AG20443 (cell line): ENCODE results near the gene ATXN7L2.

Source experiments
- DNase-seq: peaks from one replicate; pipeline ENCODE4 v3.0.0; 2012; ENCODE audit warnings: low spot score, mixed read lengths

The ATXN7L2 gene

DNA sequence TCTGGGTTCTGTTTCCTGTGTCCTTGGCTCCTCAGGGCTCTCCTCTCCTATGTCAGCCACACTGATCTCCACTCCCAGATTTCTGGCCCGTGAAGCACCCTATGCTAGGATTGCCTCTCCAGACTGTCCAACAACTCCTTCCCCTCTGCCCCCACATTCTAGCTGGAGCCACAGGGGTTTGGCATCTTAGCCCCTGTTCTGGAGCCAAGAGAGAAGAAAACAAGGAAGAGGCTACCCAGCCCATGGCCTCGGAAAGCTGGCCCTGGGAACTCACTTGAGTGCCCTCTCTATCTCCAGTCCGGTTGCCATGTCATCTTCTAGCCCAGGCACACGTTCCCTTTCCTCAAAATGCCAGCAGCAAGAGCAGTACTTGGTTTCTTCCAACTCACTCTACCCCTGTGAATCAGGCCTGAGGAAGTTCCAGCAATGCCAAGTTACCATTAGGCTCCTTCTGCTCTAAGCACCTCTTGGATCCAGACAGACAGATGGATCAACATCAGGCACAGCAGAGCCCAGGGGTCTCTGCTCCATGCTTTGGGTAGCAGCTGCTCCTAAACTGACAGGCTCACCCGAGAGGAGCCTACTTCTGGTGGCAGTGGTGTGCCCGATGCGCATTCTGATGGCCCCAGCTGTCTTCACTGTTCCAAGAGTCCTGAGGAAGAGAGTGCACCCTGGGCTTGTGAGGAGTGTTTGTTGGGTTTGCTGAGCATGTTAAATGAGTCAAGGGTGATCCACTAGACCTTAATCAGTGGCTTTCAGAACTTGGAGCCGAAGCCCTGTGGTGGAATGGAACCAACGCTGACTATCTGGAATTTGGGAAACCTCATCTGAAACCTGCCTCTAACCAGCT is 44.4 kb downstream of the ATXN7L2 start:
- DNase-seq: no peak

- DNase-seq: no peak
Measured at GRCh38 chr1:109528712-109529111, 45.0 kb downstream of the ATXN7L2 start.

DNA sequence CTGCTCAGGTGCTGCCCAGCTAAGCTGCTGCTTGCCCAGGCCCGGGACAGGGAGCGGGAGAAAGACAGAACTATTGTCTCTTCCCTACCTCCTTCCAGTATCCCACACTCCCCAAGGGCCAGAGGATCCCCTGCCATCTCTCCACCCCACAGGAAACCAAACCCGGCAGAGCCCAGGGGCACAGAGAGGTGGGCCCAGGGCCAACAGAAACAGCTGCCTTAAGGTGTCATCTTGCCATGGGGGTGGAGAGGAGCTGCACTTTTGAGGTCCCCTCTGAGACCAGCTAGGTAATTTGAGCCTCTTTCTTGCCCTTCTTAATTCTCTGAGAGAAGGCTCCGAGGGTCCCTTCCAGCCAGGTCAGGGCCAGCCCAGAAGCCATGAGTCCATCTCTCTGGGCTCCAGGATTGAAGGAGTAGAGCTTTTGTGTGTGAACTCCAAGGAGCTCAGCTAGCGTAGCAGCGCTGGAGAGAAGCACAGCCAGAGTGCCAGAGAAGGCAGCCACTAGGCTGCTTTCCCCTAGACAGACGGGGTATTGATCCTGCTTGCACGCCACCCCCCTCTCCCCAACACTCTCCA is 46.3 kb downstream of the ATXN7L2 start:
- DNase-seq: no peak

DNA sequence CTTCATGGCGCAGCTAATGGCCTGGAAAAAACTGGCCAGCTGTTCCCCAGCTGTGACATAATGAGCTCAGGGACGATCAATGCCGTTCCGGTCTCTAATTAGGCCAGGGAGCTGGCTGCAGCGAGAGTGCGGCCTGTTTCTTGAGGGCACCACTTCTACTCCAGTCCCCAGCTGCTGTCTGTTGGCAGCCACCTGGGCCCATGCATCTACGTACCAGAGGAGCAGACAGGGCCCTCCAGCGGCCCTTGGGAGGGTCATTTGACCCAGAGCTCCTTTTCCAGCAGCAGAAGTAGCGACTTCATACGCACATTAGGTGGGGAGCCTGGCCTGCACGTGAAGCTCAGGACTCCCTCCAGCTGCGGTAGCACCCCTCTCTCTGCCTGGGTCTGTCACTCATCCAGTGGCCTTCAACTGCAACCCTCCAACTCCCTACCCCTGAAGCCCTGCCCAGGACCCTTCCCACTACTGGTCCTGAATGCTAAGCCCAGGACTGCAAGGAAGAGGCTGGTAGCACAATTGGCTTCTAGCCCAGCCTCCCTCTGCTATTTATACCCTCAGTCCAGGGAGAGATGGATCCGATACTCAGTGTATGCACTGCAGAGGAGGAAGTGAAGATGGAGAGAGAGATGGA is 46.9 kb downstream of the ATXN7L2 start:
- no peak for DNase-seq

DNA sequence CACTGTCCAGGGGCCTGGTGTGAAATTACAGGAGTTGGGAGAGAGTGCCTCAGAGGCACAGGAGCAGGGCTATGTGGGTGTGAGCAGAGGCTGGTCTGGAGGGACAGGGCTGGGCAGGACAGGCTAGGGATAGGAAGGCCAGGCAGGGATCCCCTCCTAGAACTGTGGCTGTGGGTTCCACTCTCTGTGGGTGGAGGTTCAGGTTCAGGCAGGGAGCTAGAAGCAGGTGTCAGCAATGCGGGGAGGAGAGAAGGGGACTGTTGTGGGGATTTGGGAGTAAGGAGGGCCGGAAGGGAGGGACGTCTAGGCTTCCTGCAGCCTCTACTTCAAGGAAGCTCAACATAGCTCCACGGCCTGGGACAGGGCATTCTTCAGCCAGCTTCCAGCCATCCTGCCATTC is 47.7 kb downstream of the ATXN7L2 start:
- DNase-seq: no peak

GRCh38 chr1:109531826-109532364 is 48.2 kb downstream of the ATXN7L2 start:
- no peak for DNase-seq

DNA sequence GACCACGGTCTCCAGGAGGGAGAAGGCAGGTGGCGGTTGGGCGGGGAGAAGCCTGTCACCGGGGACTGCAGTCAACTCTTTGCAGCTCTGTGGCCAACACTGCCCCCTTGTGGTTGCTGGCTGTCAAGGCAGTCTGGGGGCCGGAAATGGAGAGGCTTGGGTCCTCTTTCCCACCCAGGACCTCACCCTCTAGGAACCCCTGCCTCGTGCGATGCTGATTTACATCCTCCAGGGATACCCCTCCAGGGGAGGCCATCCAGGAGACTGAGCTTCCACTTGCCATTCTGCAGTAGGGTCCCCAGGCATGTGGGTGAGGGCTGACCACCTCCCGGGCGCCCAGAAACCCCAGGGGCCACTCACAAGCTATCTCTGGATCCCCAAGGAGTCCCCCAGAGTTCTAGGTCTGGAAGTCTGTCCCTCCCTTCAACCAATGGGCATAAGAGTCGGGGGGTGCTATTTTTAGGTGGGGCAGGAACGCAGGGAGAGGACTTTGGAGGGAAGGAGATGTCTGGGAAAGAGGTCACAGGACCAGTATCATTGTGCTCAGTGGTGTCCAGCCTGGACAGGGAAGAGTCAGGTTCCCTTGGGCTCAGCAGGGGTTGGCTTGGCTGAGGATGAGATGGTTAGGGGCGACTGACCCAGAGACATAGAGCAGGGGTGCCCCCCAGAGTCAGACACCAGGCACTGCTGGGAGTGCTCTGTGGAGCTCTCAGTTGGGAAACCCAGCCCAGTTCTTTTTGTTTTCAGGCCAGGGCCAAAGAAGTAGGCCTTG is 48.8 kb downstream of the ATXN7L2 start:
- DNase-seq: peak; percentile 89

DNA sequence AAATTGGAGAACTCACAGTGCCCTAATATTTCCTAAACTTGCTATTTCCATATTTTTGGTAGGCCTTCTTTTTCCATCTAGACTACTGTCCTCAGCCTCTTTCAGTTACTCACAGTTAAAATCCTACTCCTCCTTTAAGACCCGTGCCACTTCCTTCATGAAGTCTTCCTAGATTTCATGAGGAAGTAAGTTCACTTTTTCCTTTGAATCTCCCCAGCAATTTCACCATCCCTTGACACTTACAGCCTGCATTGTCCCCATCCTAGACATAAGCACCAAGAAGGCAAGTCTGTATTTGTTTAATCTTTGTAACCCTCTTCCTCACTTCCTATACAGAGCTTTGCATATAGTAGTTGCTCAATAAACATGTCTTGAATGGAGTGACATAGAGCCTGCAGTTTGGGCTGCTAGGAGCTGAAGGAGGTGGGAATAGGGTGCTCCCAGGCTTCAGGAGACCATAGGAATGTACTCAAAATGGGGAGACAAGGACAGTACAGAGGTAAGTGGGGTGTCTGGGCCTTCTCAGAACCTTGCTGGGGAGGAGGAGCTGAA is 50.7 kb downstream of the ATXN7L2 start:
- no peak for DNase-seq

DNA sequence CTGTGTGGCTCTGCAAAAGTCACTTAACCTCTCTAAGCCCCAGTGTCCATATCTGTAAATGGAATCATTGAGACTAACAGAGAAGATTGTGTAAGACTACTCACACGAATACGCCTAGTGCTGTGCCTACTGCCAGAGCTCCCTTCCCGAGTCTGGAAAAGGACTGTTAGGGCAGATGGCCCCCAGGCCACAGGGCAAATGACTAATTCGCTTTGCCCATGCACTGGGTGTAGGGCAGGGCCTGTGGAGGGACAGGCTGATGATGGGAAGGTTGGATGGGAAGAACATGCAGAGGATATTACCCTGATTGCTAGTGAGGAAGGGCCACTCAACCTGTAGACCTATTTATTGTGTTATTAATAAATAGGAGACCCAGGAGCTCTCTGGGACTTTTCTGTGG is 51.8 kb downstream of the ATXN7L2 start:
- no peak for DNase-seq

DNA sequence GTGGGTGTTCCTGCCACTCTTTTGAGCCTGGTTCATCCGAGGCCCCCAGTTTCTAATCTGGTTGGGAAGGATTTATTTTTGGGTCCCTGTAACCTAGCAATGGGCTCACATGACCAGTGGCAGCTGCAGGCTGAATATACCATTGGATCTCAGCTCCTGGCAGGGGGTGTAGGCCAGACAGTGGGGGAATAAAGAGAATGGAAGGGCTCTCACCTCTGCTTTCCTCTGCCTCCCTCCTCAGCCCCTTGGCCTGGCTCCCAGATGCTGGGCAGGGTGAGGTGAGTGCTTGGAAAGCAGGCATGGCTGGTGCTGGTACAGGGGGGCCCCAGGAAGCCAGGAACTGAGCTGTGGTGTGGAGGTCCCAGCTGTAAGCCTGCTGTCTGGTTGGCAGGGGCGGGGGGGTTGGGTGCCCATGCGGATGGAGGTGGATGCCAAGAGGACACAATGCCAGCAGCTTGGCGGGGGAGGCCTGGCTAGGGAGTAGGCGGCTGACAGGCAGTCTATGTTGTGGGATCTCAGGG is 52.3 kb downstream of the ATXN7L2 start:
- DNase-seq: no peak

GRCh38 chr1:109537450-109538178 is 53.9 kb downstream of the ATXN7L2 start:
- no peak for DNase-seq

- no peak for DNase-seq
Measured at GRCh38 chr1:109538827-109539555, 55.3 kb downstream of the ATXN7L2 start.

DNA sequence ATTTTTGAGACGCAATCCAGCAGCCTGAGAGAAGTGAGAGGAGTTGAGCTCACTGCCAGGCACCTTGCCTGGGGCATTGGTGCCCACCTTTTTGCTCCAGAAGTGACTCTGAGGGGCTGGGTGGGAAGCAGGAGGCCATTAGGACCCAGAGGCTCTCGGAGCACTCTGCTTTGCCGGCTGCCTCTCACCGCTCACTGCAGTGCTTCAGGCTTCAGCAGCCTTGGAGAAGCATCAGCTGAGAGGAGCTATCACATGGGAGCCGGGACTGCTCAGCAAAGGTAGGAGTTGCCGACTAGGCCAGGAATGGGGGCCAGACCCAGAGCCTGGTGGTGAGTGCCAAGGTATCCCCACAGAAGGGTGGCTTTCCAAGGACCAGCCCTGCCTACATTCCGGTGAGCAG is 56.0 kb downstream of the ATXN7L2 start, which contains the start of gene GPR61:
TSS of gene GPR61 (plus strand) at position 197 of the 400 bp plus-strand sequence. CDS start 3,151 bp downstream, outside the sequence.
- DNase-seq: no peak

DNA sequence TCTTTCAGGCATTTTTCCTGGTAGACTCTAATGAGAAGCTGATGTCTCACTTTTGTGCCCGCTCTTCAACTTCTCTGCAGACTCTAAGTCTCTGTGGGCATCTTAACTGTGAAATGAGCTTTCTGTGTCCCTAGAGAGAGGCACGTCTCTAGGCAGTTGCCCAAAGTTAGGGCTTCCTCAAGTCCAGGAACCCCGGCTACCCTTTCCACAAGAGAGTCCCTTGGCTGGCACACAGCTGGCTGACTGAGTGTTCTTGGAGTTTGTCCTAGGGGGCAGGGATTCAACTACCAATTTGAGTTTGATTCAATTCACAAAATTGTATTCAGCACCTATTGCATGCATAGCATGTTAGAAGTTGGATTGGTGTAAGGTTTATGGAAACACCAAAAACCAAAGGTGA is 57.4 kb downstream of the ATXN7L2 start:
- DNase-seq: no peak
